ENCODE results near the gene CCP110.

DNA sequence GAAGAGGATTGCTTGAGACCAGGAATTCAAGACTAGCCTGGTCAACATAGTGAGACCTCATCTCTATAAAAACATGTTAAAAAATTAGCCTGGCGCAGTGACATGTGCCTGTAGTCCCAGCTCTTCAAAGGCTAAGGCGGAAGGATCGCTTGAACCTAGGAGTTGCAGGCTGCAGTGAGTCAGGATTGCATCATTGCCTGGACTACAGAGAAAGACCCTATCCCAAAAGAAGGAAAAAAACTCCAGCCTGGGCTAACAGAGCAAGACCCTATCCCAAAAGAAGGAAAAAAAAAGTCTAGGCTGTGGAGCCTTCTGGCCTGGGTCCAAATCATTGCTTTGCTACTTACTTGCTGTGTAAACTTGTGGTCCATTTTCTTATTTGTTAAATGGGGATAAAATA lies 4.9 kb downstream of the CCP110 start:
- TF ChIP-seq, protein P1, sequence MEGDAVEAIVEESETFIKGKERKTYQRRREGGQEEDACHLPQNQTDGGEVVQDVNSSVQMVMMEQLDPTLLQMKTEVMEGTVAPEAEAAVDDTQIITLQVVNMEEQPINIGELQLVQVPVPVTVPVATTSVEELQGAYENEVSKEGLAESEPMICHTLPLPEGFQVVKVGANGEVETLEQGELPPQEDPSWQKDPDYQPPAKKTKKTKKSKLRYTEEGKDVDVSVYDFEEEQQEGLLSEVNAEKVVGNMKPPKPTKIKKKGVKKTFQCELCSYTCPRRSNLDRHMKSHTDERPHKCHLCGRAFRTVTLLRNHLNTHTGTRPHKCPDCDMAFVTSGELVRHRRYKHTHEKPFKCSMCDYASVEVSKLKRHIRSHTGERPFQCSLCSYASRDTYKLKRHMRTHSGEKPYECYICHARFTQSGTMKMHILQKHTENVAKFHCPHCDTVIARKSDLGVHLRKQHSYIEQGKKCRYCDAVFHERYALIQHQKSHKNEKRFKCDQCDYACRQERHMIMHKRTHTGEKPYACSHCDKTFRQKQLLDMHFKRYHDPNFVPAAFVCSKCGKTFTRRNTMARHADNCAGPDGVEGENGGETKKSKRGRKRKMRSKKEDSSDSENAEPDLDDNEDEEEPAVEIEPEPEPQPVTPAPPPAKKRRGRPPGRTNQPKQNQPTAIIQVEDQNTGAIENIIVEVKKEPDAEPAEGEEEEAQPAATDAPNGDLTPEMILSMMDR (IDR thresholded peaks at IDR 0.05) = no peak
- TF ChIP-seq POLR2A (IDR thresholded peaks at IDR 0.05) (no peak), EP300 (IDR thresholded peaks at IDR 0.05) (no peak)

Data from suprapubic skin (tissue), 3 donors.